SK-N-MC (cell line): ENCODE measurements around the gene DCLK1.
A peak's percentile ranks its signal among the peaks of the same experiment; 100 is the strongest.

Source experiments
- EZH2 ChIP-seq: fragments of 200-600 bp; sonication (generic); IDR thresholded peaks from one replicate; pipeline ENCODE4 v1.6.1; 2017; ENCODE audit warnings: antibody characterized with exemption
- POLR2AphosphoS5 ChIP-seq: IDR thresholded peaks from 2 replicates; pipeline ENCODE4 v1.6.1; 2012; ENCODE audit warnings: mild to moderate bottlenecking, low read depth, low read length, borderline replicate concordance

DNA sequence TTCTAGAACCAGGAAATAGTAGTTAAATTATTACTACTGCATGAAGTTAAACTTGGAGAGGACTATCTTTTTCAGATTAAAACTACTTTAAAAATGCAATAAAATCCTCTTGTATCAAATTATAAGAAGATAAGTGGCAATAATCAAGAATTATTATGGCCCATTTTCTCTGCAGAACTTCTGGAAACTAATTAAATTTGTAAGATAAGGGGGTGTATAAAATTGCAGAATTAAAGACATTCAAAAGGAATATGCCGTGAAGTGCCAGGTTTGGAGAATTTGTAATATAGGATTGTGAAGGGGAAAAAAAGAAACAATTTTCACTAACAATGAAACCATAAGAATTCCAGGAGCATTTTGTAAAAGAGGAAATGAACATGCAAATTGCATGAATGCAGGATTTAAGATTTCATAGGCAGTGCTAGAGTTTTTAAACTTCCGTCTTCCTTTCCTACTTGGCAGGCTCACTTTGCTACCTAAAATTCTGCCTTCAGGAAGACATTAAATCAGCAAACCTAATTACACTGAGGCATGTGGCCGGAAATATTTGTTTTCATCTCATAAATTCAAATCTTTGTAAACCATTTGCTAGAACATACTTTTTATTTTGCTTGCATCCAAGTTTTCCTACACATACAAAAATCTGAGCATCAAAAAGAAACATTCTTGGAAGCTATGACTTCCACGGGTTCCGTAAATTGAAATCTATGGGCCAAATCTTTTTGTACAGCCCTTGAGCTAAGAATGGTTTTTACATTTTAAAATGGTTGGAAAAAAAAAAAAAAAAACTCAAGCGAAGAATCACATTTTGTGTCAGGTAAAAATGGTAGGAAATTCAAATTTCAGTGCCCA lies 166.9 kb downstream of the DCLK1 start:
- TF ChIP-seq POLR2AphosphoS5 (peak; percentile 65; the same call in 1 of the 2 replicates), EZH2 (no peak)
